ENCODE results near the gene CCRL2. TPM values are rescaled to one million over a fixed set of nuclear protein-coding genes. Genes with fewer than 3 reads are reported as not detected.
A peak's percentile ranks its signal among the peaks of the same experiment; 100 is the strongest.

The CCRL2 gene
- total and polyA plus RNA-seq, 8 donors: 0.24 to 2.2 (median 0.82) TPM

- Histone ChIP-seq H3K27ac (no peak overlapping the region), H3K4me3 (no peak overlapping the region), H3K36me3 (no peaks in the 10 kb centered on the region), H3K4me1 (no peaks in the 10 kb centered on the region), H3K27me3 (no peaks in the 10 kb centered on the region), H3K9me3 (no peaks in the 10 kb centered on the region)
- ATAC-seq: peak in 3 of 4 donors; percentile 60 to 87 (median 82)
- WGBS, 2 donors: 57 to 78% methylated on average over 7 of the region's 7 CpGs
- no peak for FAIRE-seq
- no peak for TF ChIP-seq CTCF (IDR thresholded peaks at IDR 0.05)
- intact Hi-C loops (cut with DNase I): no loop called here
- DNase-seq: peak in 1 of 6 donors; percentile 51
Observed at GRCh38 chr3:46368569-46368968, 38.5 kb upstream of the CCRL2 start.

DNA sequence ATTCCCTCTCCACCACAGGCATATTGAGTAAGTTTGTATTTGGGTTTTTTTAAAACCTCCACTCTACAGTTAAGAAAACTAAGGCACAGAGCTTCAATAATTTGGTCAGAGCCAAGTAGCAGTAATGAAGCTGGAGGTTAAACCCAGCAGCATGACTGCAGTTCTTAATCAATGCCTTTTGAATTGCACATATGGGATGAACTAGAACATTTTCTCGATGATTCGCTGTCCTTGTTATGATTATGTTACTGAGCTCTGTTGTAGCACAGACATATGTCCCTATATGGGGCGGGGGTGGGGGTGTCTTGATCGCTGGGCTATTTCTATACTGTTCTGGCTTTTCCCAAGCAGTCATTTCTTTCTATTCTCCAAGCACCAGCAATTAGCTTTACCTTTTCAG, 37.9 kb upstream of the CCRL2 start:
- TF ChIP-seq CTCF (IDR thresholded peaks at IDR 0.05): no peak
- FAIRE-seq: no peak
- WGBS, 2 donors: 73 to 82% methylated on average over 4 of the region's 4 CpGs
- ATAC-seq: no peak
- Histone ChIP-seq H3K27me3 (no peaks in the 10 kb centered on the region), H3K4me3 (no peak overlapping the region), H3K4me1 (no peaks in the 10 kb centered on the region), H3K27ac (no peak overlapping the region), H3K36me3 (no peaks in the 10 kb centered on the region), H3K9me3 (no peaks in the 10 kb centered on the region)
- intact Hi-C loops (cut with DNase I): no loop called here
- no peak for DNase-seq

DNA sequence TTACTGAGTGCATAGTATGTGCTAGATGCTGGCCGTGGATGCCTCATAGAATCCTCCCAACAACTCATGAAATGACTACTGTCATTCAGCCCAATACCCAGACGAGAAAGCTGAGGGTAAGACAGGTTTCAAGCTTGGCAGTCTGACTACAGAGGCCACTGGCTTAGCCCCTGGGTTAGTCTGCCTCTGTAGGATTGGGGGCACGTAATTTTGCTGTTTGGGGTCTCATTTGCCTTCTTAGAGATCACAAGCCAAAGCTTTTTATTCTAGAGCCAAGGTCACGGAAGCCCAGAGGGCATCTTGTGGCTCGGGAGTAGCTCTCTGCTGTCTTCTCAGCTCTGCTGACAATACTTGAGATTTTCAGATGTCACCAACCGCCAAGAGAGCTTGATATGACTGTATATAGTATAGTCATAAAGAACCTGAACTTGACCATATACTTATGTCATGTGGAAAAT, 37.4 kb upstream of the CCRL2 start:
- H3K9me3 ChIP-seq: no peaks in the 10 kb centered on the region
- no peak overlapping the region for H3K27ac ChIP-seq
- no peak for FAIRE-seq
- intact Hi-C loops (cut with DNase I): loop anchor here in 1 of 3 donors (10.0 kb wide), 1 partner anchor 285 kb away; no protein-coding TSS in a partner anchor
- no peaks in the 10 kb centered on the region for H3K27me3 ChIP-seq
- no peak for DNase-seq
- H3K4me1 ChIP-seq: no peaks in the 10 kb centered on the region
- H3K4me3 ChIP-seq: no peak overlapping the region
- WGBS, 2 donors: 53 to 57% methylated on average over 6 of the region's 6 CpGs
- H3K36me3 ChIP-seq: no peaks in the 10 kb centered on the region
- ATAC-seq: no peak
- TF ChIP-seq CTCF (IDR thresholded peaks at IDR 0.05): no peak

GRCh38 chr3:46370839-46371518, 36.1 kb upstream of the CCRL2 start, which contains the start of gene CCR5:
CCR5 (plus strand) TSS chr3:46370946; CDS start chr3:46372903, 1,957 bp downstream.
- WGBS, 2 donors: 47 to 65% methylated on average over 5 of the region's 5 CpGs
- H3K36me3 ChIP-seq: no peaks in the 10 kb centered on the region
- intact Hi-C loops (cut with DNase I): loop anchor here in 1 of 3 donors (10.0 kb wide), 1 partner anchor 286 kb away; no protein-coding TSS in a partner anchor
- H3K9me3 ChIP-seq: no peaks in the 10 kb centered on the region
- ATAC-seq (peak in 1 of 4 donors; percentile 16), FAIRE-seq (peak; percentile 5), DNase-seq (no peak)
- no peaks in the 10 kb centered on the region for H3K27me3 ChIP-seq
- peak within 1 kb of the TSS in 1 of 4 donors; percentile 6 for H3K4me3 ChIP-seq
- no peaks in the 10 kb centered on the region for H3K4me1 ChIP-seq
- H3K27ac ChIP-seq: peak within 1 kb of the TSS in 2 of 4 donors; percentile 9 to 15
- TF ChIP-seq CTCF (IDR thresholded peaks at IDR 0.05): no peak
